ENCODE results near the gene RTRAF.

- TF ChIP-seq GATA3 (IDR thresholded peaks at IDR 0.05; ENCODE audit: low read depth, low read length) = no peak
- TF ChIP-seq GATA2 (IDR thresholded peaks at IDR 0.05; ENCODE audit: low read depth, low read length) = no peak
Observed at GRCh38 chr14:52048116-52048515, 58.8 kb downstream of the RTRAF start.

All from SH-SY5Y (cell line).